ENCODE results near the gene MZF1. TPM values are rescaled to one million over a fixed set of nuclear protein-coding genes. Genes with fewer than 3 reads are reported as not detected.

The MZF1 gene
- total RNA-seq, 1 donor from 2014 or later, result 15.8 TPM

DNA sequence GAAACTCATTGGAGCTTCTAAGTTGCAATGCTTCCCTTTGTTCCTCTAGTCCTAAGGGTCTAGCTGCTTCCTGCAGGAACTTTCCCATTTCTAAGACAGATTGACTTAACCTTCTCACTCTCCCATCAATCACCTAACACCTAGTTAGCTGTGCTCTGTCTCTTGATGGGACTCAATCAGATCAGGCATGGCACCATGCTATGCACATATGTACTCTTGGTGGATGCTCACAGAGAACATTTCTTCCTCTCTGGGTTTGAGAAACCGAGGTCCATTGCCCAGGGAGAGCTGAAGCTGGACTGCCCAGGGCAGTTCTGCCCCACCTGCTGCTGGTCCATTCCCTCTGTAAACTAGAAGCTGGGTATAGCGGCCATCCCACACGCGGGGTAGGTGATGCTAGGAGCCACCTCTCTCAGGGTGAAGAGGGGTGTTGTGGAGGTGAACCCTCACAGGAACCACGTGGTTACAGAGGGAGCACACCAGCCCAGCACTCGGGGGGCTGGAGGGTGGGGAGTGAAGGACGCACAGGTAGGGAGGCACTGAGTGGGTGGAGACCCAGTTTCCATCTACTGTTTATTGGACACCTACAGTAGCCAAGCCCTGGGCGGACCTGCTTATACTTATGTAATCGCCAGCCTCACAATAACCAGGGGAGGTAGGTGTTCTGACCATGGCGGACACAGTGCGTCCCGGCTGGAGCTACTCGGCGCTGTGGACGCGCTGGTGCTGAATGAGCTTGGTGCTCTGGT lies 11.6 kb downstream of the MZF1 start:
- TF ChIP-seq, protein P1, sequence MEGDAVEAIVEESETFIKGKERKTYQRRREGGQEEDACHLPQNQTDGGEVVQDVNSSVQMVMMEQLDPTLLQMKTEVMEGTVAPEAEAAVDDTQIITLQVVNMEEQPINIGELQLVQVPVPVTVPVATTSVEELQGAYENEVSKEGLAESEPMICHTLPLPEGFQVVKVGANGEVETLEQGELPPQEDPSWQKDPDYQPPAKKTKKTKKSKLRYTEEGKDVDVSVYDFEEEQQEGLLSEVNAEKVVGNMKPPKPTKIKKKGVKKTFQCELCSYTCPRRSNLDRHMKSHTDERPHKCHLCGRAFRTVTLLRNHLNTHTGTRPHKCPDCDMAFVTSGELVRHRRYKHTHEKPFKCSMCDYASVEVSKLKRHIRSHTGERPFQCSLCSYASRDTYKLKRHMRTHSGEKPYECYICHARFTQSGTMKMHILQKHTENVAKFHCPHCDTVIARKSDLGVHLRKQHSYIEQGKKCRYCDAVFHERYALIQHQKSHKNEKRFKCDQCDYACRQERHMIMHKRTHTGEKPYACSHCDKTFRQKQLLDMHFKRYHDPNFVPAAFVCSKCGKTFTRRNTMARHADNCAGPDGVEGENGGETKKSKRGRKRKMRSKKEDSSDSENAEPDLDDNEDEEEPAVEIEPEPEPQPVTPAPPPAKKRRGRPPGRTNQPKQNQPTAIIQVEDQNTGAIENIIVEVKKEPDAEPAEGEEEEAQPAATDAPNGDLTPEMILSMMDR (IDR thresholded peaks at IDR 0.05), result no peak
- Mint-ChIP-seq H3K9me3 (ENCODE audit: low read depth) (no peaks in the 10 kb centered on the region), H3K27me3 (ENCODE audit: low read depth) (no peaks in the 10 kb centered on the region), H3K4me3 (ENCODE audit: unreplicated experiment) (no peak overlapping the region), H3K27ac (ENCODE audit: unreplicated experiment) (no peak overlapping the region), H3K36me3 (ENCODE audit: low read depth) (peaks cover 5% of the 10 kb centered on the region), H3K4me1 (ENCODE audit: low read depth) (peaks cover 26% of the 10 kb centered on the region)
- DNase-seq (ENCODE audit: low spot score), result no peak

DNA sequence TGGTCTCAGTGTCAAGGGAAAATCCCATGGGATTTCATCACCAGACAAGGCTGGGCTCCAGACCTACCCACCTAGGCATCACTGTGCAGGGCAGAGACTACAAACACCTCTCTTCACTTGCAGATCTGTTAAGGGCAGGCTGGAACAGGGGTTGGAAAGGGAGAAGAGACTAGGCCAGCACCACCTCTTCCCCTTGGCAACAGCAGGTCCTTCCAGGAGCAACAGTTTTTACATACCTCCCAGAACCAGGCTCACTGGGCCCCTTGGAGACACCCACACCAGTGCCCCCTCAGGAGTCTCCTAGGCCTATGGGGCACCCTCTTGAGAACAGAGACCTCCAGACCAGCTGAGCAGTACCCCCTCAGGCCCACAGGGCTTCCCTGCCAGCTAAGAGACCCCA lies 12.2 kb downstream of the MZF1 start:
- H3K4me3 Mint-ChIP-seq (ENCODE audit: unreplicated experiment), result peak overlapping the region; percentile 96
- peaks cover 32% of the 10 kb centered on the region for H3K4me1 Mint-ChIP-seq (ENCODE audit: low read depth)
- TF ChIP-seq, protein P1 (IDR thresholded peaks at IDR 0.05), result no peak
- no peak for DNase-seq (ENCODE audit: low spot score)
- H3K27ac Mint-ChIP-seq (ENCODE audit: unreplicated experiment), result peak overlapping the region; percentile 41
- no peaks in the 10 kb centered on the region for H3K27me3 Mint-ChIP-seq (ENCODE audit: low read depth)
- H3K9me3 Mint-ChIP-seq (ENCODE audit: low read depth), result no peaks in the 10 kb centered on the region
- H3K36me3 Mint-ChIP-seq (ENCODE audit: low read depth), result peaks cover 9% of the 10 kb centered on the region

DNA sequence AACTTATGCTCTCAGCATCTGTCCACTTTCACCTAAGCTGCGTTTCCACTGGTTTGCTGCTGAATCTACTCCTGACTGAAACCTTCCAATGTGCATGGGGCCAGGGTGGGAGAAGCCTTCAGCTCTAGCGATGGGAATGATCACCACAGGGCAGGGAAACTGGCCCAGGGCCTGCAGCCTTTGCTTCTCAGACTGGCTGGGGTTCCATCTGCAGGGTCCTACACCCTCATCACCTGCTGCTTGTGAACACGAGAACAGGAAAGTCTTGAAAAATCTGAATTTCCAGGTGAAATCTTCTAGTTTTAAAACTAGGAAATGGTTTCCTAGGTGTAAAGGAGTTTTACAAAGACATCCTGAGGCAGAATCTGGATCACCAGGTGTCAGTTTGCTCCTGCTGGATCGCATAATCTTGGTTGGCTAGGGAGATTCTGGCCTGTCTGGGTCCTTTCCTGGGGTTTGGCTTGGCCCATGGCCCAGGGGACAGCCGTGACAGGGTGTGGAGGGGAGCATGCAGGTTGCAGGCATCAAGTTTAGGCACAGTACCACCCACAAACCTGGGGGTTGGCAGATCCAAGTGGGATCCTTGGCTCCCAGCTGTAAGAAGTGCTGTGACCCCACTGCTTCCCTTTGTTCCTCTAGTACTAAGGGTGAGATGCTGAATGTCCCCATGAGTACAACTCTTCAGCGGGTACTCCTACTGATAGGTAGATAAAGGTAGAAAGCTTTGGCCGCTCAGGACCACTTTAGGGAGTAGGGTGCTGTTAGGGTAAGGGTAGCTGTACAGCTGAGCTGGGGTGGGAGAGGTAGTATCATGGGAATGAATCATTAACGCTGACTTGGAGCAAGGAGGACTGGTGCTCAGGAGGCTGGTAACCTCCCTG lies 12.9 kb downstream of the MZF1 start:
- Mint-ChIP-seq H3K4me3 (ENCODE audit: unreplicated experiment) (peak overlapping the region; percentile 96), H3K4me1 (ENCODE audit: low read depth) (peaks cover 35% of the 10 kb centered on the region), H3K27me3 (ENCODE audit: low read depth) (no peaks in the 10 kb centered on the region), H3K27ac (ENCODE audit: unreplicated experiment) (peak overlapping the region; percentile 98), H3K9me3 (ENCODE audit: low read depth) (no peaks in the 10 kb centered on the region), H3K36me3 (ENCODE audit: low read depth) (peaks cover 12% of the 10 kb centered on the region)
- DNase-seq (ENCODE audit: low spot score), result no peak
- TF ChIP-seq, protein P1 (IDR thresholded peaks at IDR 0.05), result no peak

DNA sequence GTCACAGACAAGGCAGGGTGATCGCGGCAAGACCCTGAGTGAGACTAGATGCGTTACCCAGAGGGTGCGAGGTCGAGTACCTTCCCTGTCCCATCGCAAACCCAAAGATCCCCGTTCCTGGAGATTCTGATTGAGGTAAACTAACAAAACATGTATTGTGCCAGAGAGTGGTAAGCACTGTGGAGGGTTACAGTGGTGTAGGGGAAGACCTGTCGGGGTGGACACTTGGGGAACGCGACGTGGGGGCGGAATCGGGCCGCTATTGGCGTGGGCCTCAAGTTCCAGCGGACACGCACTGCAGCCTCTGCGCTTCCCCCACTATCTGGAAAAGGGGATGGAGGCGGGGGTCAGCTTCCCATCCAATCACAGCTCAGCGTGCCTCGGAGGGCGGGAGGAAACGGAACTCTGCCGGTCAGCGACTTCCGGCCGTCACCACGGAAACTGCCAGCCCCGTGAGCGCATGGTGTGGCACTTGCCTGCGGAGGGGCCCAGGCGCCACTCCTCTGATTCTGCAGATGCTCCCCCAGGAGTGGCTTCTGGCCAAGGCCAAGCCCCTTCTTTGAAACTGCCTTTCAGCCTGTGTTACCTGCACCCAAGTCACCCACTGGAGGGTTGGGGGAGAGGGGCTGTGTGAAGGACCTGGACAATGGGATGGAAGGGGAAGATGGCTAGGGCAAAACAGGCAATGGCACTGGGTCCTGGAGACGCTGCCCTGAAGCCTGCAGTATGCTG lies 13.7 kb downstream of the MZF1 start:
- no peaks in the 10 kb centered on the region for H3K9me3 Mint-ChIP-seq (ENCODE audit: low read depth)
- TF ChIP-seq, protein P1 (IDR thresholded peaks at IDR 0.05), result no peak
- H3K4me3 Mint-ChIP-seq (ENCODE audit: unreplicated experiment), result peak overlapping the region; percentile 96
- peaks cover 42% of the 10 kb centered on the region for H3K4me1 Mint-ChIP-seq (ENCODE audit: low read depth)
- DNase-seq (ENCODE audit: low spot score), result peak; percentile 97
- H3K27ac Mint-ChIP-seq (ENCODE audit: unreplicated experiment), result peak overlapping the region; percentile 98
- H3K36me3 Mint-ChIP-seq (ENCODE audit: low read depth), result peaks cover 13% of the 10 kb centered on the region
- no peaks in the 10 kb centered on the region for H3K27me3 Mint-ChIP-seq (ENCODE audit: low read depth)

Data from chondrocyte (in vitro differentiated cells).